Bronchial epithelial cell (primary cell): ENCODE results near the gene TMEM176A. TPM values are rescaled to one million over a fixed set of nuclear protein-coding genes. Genes with fewer than 3 reads are reported as not detected.

Experiments used
- DNase-seq: peaks from one replicate; pipeline ENCODE4 v3.0.0-alpha.2; 2010; ENCODE audit warnings: low read depth
- FAIRE-seq: peaks from 2 replicates; lab custom pipeline; 2011; peaks lifted over from hg19 to GRCh38; lab: Jason Lieb, UNC
- H3K27me3 ChIP-seq: 2 replicates; pipeline ENCODE4 v1.5.1; 2011; ENCODE audit warnings: low read length; ENCODE audit not compliant: control insufficient read depth, insufficient read depth
- H3K36me3 ChIP-seq: 2 replicates; pipeline ENCODE4 v1.5.1; 2011; ENCODE audit warnings: low read length; ENCODE audit not compliant: control insufficient read depth, insufficient read depth
- H3K4me3 ChIP-seq: 2 replicates; pipeline ENCODE4 v1.5.1; 2011; ENCODE audit warnings: mild to moderate bottlenecking, low read depth, low read length, control low read depth
- total RNA-seq: library from RNA; depleted of rRNA; stranded (reverse); fragments of >200 nt; gene quantifications from 2 replicates; pipeline ENCODE4 v1.2.1, GENCODE V29; 2014
- TF ChIP-seq, protein P1 (sequence below): IDR thresholded peaks from 2 replicates; pipeline ENCODE4 v1.5.1; 2011; ENCODE audit warnings: mild to moderate bottlenecking, moderate library complexity, low read length, control low read depth, inconsistent platforms; ENCODE audit not compliant: insufficient read depth, severe bottlenecking

TMEM176A gene
- total RNA-seq, 1 donor from 2014 or later: 0.79 TPM

DNA sequence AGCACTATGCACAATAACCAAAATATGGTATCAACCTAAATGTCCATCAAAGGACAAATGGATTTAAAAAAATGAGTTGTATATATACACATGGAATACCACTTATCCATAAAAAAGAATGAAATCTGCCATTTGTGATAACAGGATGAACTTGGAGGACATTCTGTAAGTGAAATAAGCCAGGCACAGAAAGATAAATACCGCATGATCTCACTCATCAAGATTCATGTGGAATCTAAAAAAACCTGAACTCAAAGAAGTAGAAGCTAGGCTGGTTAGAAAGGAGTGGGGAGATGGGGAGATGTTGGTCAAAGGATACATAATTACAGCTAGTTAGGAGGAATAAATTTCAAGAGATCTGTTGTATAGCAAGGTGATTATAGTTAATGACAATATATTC, 34.5 kb downstream of the TMEM176A start:
- no peak overlapping the region for H3K4me3 ChIP-seq
- no peak for DNase-seq
- TF ChIP-seq, protein P1, sequence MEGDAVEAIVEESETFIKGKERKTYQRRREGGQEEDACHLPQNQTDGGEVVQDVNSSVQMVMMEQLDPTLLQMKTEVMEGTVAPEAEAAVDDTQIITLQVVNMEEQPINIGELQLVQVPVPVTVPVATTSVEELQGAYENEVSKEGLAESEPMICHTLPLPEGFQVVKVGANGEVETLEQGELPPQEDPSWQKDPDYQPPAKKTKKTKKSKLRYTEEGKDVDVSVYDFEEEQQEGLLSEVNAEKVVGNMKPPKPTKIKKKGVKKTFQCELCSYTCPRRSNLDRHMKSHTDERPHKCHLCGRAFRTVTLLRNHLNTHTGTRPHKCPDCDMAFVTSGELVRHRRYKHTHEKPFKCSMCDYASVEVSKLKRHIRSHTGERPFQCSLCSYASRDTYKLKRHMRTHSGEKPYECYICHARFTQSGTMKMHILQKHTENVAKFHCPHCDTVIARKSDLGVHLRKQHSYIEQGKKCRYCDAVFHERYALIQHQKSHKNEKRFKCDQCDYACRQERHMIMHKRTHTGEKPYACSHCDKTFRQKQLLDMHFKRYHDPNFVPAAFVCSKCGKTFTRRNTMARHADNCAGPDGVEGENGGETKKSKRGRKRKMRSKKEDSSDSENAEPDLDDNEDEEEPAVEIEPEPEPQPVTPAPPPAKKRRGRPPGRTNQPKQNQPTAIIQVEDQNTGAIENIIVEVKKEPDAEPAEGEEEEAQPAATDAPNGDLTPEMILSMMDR: no peak
- FAIRE-seq: no peak
- H3K36me3 ChIP-seq: no peaks in the 10 kb centered on the region
- H3K27me3 ChIP-seq: no peaks in the 10 kb centered on the region

DNA sequence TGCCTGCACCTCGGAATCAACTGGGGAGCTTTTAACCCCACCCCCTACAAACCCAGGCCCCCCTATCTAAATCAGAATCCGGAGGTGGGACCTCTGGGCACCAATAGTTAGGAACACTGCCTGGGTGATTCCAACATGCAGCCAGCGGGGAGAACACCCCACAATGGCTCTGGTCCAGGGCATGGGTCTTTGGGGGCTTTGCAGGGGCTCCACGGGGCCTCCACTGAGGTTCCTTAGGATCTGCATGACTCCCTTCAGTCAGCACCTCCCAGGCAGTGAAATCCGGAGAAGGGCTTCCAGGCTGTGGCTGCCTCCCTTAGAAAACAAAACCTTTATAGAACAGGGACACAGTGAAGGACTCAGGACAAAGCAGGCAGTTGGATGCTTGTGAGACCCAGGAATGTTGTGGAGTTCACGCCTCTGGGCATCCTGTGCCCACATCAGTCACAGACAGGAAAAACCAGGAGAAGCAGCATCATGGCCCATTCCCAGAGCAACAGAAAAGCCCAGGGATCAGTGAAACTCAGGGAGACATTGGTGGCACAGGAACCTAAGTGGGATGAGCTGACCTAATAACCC, 35.2 kb downstream of the TMEM176A start:
- Histone ChIP-seq H3K4me3 (no peak overlapping the region), H3K27me3 (no peaks in the 10 kb centered on the region), H3K36me3 (no peaks in the 10 kb centered on the region)
- DNase-seq (no peak), FAIRE-seq (no peak)
- TF ChIP-seq, protein P1: no peak

DNA sequence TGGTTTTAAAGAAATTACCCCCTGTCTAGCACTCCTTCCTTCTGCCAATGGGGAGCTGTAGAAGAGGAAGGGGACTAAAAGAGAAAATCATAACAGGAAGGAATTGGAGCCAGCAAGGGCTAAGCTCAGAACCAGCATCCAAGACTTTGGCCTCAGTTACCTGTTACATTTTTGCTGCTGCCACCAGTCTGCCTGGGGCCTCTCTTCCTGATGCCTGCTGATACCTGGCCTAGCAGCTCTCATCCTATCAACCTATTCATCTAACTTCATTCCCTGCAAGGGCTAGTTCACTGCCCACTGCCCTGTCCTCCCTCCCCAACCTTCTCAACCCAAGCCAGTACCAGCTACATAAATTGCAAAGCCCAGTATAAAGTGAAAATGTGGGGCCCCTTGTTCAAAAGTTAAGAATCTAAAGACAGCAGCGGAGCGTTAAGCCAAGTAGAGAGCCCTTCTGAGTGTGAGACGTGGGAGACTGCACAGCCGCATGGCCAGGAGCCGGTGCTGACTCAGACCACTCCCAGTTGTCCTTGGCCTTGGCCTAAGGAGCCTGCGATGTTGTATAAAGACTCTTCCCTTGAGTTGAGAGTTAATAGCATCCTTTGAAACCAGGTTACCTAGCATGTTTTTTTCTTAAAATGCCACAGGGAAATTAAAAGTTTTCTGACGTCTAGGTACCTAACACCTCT, 38.5 kb downstream of the TMEM176A start:
- DNase-seq (no peak), FAIRE-seq (no peak)
- H3K4me3 ChIP-seq: no peak overlapping the region
- no peaks in the 10 kb centered on the region for H3K27me3 ChIP-seq
- TF ChIP-seq, protein P1: no peak
- H3K36me3 ChIP-seq: no peaks in the 10 kb centered on the region

DNA sequence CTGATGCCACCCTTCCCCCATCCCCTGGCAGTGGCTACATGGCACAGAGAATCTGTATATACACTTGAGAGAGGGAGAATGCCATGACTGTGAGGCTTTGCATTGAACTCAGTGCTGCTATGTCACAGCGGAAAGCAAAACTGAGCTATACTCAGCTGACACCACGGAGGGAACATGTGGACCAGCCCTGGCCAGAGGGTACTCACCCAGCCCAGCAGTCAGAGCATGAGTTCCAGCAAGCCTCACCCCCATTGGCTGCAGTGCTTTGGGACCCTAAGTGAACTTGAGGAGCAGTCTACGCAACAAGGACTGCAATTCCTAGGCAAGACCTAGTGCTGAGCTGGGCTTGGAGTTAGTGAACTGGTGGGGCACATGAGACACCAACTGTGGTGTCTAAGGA, 41.4 kb downstream of the TMEM176A start:
- no peak overlapping the region for H3K4me3 ChIP-seq
- FAIRE-seq (no peak), DNase-seq (no peak)
- no peaks in the 10 kb centered on the region for H3K36me3 ChIP-seq
- no peaks in the 10 kb centered on the region for H3K27me3 ChIP-seq
- TF ChIP-seq, protein P1: no peak

DNA sequence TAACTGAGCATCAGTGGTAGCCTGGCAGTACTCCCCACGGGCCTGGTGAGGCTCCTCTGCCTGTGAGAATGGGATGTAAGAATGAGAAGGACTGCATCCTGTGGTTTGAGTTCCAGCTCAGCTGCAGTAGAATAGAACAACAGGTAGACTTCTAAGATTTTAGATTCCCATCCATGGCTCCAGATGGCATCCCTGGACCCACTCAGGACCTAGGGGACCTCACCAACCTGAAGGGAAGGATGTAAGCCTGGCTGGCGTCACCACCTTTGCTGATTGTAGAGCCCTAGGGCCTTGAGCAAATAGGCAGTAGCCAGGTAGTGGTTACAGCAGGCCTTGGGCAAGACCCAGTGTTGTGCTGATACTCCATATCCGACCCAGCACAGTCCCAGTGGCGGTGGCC, 42.1 kb downstream of the TMEM176A start:
- DNase-seq: no peak
- Histone ChIP-seq H3K27me3 (no peaks in the 10 kb centered on the region), H3K36me3 (no peaks in the 10 kb centered on the region), H3K4me3 (no peak overlapping the region)
- FAIRE-seq: no peak
- TF ChIP-seq, protein P1: no peak
